NOMO-1 (cell line): Measurements from ENCODE around the gene ADGRE1.
"Not testable (repeated sequence)": the region's sequence is repeated elsewhere in the genome, so short reads cannot be mapped to it uniquely, and the experiment has no call there.

Experiments used
- DNase-seq, 2 experiments: peaks; one replicate each; lab custom pipeline; 2025; ENCODE audit not compliant: unreplicated experiment in 2 of 2; lab: John Stamatoyannopoulos, UW

ADGRE1 gene, protein sequence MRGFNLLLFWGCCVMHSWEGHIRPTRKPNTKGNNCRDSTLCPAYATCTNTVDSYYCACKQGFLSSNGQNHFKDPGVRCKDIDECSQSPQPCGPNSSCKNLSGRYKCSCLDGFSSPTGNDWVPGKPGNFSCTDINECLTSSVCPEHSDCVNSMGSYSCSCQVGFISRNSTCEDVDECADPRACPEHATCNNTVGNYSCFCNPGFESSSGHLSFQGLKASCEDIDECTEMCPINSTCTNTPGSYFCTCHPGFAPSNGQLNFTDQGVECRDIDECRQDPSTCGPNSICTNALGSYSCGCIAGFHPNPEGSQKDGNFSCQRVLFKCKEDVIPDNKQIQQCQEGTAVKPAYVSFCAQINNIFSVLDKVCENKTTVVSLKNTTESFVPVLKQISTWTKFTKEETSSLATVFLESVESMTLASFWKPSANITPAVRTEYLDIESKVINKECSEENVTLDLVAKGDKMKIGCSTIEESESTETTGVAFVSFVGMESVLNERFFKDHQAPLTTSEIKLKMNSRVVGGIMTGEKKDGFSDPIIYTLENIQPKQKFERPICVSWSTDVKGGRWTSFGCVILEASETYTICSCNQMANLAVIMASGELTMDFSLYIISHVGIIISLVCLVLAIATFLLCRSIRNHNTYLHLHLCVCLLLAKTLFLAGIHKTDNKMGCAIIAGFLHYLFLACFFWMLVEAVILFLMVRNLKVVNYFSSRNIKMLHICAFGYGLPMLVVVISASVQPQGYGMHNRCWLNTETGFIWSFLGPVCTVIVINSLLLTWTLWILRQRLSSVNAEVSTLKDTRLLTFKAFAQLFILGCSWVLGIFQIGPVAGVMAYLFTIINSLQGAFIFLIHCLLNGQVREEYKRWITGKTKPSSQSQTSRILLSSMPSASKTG

DNA sequence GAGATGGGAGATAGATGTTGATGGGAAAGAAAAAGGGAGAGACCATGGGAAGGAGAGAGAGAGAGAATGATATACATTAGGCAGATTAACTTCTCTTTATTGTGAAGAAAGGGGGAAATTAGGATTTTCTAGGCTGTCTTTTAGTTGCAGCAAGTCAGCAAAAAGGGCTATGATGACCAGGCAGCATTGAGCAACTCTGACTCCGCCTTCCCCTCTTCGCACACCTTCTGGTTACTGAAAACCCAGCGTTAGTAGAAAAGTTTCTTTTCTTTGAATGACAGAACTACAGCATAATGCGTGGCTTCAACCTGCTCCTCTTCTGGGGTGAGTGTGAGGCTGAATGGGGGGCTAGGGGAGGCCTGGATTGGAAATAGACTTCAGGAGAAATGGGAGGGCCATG, at the start of gene ADGRE1:
ADGRE1 (plus strand) TSS at position 264 of the 400 bp plus-strand sequence; CDS start at position 294, 30 bp downstream.
- peak; percentile 86 for DNase-seq

GRCh38 chr19:6838062-6838655, 49.2 kb upstream of the ADGRE1 start:
- DNase-seq: no peak

DNA sequence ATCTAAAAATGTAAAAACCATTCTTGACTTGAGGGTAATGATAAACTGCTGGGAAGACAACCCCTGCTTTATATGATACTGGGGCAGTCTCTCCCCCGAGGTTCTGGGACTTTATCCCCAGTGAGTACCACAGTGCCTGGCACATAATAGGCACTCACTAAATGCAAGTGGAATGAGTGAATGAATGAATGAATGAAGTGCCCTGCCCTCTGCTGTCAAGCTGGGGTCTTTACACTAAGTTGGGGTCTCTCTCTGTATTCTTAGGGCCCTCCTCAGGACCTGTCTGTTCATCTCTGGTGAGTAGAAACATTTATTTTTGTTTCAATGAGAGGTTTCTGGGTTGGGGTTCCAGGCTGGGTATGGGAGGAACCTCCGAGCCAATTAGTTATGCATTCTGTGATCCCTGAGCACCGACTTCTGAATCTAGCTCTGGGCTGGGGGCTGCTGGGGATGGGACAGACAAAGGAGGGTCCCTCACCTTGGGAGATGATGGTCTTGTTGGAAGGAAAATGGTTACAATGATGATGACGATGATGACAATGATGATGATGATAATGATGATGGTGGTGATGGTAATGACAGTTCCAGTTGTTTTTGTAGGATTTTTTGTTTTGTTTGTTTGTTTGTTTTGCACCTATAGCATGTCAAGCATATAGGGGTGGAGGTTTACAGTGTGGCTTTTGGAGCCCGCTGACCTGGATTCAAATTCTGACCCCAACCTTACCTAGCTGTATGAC, 44.3 kb upstream of the ADGRE1 start:
- no peak for DNase-seq

DNA sequence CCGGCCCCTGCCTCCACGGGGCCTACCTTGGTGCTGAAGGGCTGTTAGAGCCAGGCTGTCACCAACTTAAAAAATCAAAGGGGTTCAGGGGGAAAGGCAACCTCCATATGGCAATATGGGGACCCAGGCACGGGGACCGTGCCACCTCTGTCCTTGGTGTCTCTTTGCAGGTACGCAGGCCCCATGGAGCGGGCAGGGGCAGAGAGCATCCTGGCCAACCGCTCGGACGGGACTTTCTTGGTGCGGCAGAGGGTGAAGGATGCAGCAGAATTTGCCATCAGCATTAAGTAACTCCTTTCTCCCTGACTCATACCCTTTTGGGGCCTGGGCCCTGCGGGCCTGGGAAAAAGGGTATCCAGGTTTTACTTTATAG, 39.6 kb upstream of the ADGRE1 start:
- DNase-seq: no peak

GRCh38 chr19:6848986-6849385, 38.4 kb upstream of the ADGRE1 start:
- DNase-seq: no peak

GRCh38 chr19:6849876-6850275, 37.5 kb upstream of the ADGRE1 start:
- DNase-seq: no peak

GRCh38 chr19:6851359-6851758, 36.0 kb upstream of the ADGRE1 start:
- no peak for DNase-seq

DNA sequence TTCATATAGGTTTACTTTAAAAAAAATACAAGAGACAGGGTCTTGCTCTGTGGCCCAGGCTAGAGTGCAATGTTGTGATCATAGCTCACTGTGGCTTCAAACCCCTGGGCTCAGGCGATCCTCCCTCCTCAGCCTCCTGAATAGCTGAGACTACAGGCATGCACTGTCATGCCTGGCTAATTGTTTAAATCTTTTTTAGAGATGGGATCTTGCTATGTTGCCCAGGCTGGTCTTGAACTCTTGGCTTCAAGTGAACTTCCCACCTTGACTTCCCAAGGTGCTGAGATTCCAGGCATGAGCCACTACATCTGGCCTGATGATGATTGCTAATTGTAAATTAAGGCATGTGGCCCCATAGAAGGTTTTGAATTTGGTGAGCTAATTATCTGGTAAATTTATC, 35.4 kb upstream of the ADGRE1 start:
- no peak for DNase-seq

- no peak for DNase-seq
Observed at GRCh38 chr19:6853868-6854267, 33.5 kb upstream of the ADGRE1 start.

DNA sequence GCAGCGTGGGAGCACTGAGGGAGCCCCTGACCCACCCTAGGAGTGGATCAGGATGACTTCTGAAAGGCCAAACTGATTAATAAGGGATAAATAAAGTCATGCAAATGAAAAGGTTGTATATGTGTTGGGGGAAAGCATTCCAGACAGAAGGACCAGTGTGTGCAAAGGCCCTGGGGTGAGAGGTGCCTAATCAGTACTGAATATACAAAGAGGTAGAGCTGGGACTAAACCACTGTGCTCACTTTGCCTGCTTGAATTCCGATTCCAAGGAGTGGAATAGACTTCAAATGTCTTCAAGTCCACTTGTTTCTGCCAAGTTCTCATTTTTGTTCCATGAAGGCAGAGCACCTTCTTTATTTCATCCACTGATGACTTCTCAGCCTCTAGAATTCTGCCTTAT, 32.6 kb upstream of the ADGRE1 start:
- DNase-seq: no peak

GRCh38 chr19:6856749-6857372, 30.5 kb upstream of the ADGRE1 start:
- DNase-seq: no peak

GRCh38 chr19:6861683-6862286, 25.6 kb upstream of the ADGRE1 start:
- DNase-seq: no peak

GRCh38 chr19:6862673-6863078, 24.7 kb upstream of the ADGRE1 start:
- DNase-seq: peak; percentile 81 to 89

DNA sequence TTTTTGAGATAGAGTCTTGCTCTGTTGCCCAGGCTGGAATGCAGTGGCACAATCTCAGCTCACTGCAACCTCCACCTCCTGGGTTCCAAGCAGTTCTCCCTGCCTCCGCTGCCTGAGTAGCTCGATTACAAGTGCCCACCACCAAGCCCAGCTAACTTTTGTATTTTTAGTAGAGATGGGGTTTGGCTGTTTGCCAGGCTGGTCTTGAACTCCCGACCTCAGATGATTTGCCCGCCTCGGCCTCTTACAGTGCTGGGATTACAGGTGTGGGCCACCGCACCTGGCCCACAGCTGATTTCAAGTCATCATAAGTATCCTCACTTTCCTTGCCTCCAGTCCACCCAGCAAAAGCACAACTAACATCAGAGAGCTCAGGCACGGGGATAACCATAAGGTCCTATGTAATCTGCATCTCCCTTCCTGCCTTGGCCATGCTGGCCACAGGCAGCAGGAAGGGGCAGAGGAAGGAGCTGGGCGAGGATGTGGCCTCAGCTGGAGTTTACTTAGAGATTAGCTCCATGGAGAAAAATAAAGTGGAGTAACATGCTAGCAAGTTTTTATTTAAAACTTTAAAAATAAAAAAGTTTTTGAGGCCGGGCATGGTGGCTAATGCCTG, 22.9 kb upstream of the ADGRE1 start:
- no peak for DNase-seq

DNA sequence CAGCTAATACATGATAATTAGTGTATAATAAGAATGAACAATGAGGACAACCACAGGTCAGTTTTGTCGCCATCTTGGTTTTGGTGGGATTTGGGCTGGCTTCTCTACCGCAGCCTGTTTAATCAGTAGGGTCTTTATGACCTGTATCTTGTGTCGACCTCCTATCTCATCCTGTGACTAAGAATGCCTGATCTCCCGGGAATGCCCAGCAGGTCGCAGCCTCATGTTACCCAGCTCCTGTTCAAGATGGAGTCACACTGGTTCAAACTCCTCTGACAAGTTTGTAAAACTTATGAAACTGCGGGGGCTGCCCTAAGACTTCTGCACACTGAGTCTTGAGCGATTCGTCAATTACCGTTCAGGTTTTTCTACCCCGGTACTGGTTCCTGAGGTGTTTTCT, 21.5 kb upstream of the ADGRE1 start:
- no peak for DNase-seq

DNA sequence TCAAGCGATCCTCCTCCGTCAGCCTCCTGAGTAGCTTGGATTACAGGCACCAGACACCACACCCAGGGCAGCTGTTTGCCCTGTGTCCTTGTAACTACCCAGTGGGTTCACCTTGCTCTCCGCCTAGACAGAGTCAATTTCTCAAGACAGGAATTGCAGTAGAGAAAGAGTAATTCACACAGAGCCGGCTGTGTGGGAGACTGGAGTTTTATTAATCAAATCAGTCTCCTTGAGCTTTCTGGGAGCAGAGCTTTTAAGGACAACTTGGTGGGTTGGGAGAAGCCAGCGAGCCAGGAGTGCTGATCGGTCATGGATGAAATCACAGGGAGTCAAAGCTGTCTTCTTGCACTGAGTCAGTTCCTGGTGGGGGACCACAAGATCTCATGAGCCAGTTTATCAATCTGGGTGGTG, 20.6 kb upstream of the ADGRE1 start:
- DNase-seq: no peak

DNA sequence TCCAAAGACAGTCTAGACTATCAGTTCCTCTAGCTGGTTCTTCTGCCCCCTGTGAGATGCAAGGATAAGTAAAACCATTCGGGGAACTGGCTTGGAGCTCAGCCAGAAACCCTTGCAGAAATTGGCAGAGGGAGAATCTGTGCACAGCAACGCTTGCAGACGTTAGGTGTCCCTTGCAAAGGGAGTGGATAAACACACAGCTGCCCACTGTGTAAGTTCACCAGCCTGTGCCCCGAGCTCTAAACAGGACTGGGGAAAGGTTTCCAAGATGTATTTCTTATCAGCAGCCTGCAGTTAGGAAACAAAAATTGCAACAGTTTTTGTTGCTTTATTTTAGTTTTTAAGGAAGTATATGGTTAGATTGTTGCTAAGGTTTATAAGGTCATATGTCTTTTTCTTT, 19.0 kb upstream of the ADGRE1 start:
- DNase-seq: peak; percentile 33 to 86

GRCh38 chr19:6869151-6869882, 18.1 kb upstream of the ADGRE1 start:
- not testable (repeated sequence) for DNase-seq
